Muscle of arm (tissue), 14 donors: Measurements from ENCODE around the gene OR2F1. TPM values are rescaled to one million over a fixed set of nuclear protein-coding genes. Genes with fewer than 3 reads are reported as not detected.

Experiments used
- DNase-seq: peaks from one replicate; pipeline ENCODE4 v3.0.0-alpha.2; 2013
- long read RNA-seq, 11 donors: transcript quantifications; one replicate each; lab custom pipeline, GENCODE V29; 2026
- polyA plus RNA-seq, 12 donors: library from polyadenylated mRNA; unstranded; fragments of 120-200 nt; gene quantifications; one replicate each; pipeline ENCODE4 v1.2.1, GENCODE V29; 2013; ENCODE audit not compliant: insufficient read length in 12 of 12

OR2F1 gene
- under 1 TPM in 4 of 12 donors, not detected in 8; 0.04 to 0.32 (median 0.05) TPM for polyA plus RNA-seq
- long read RNA-seq, donor 1: 0 reads
- long read RNA-seq, donor 2: 0 reads
- long read RNA-seq, donor 3: 0 reads
- long read RNA-seq, donor 4: 0 reads
- long read RNA-seq, donor 5: 0 reads
- long read RNA-seq, donor 6: 0 reads
- long read RNA-seq, donor 7: 0 reads
- long read RNA-seq, donor 8: 0 reads
- long read RNA-seq, donor 9: 0 reads
- long read RNA-seq, donor 10: 0 reads
- long read RNA-seq, donor 11: 0 reads

- no peak for DNase-seq
Observed at GRCh38 chr7:143954544-143954943, at the start of gene OR2F1. Gene OR2F1 (plus strand): TSS chr7:143954844. CDS start chr7:143959971, 5,127 bp downstream.

- no peak for DNase-seq
Observed at GRCh38 chr7:143905509-143905908, 49.1 kb upstream of the OR2F1 start.

- no peak for DNase-seq
Observed at GRCh38 chr7:143906151-143906550, 48.5 kb upstream of the OR2F1 start.

GRCh38 chr7:143906895-143907294 lies 47.7 kb upstream of the OR2F1 start:
- no peak for DNase-seq

GRCh38 chr7:143908120-143908519 lies 46.5 kb upstream of the OR2F1 start:
- peak; percentile 58 for DNase-seq

- DNase-seq: no peak
Observed at GRCh38 chr7:143909863-143910262, 44.8 kb upstream of the OR2F1 start.

- DNase-seq: no peak
Observed at GRCh38 chr7:143910473-143911248, 44.0 kb upstream of the OR2F1 start.

GRCh38 chr7:143913945-143914615 lies 40.6 kb upstream of the OR2F1 start:
- no peak for DNase-seq

- no peak for DNase-seq
Observed at GRCh38 chr7:143914938-143915652, 39.5 kb upstream of the OR2F1 start.

- no peak for DNase-seq
Observed at GRCh38 chr7:143924851-143925250, 29.8 kb upstream of the OR2F1 start.

GRCh38 chr7:143929224-143929920 lies 25.3 kb upstream of the OR2F1 start:
- DNase-seq: no peak

- no peak for DNase-seq
Observed at GRCh38 chr7:143931739-143932138, 22.9 kb upstream of the OR2F1 start.

- peak; percentile 23 for DNase-seq
Observed at GRCh38 chr7:143934526-143935325, 19.9 kb upstream of the OR2F1 start, which contains the start of gene OR2F2. Gene OR2F2 (plus strand): TSS chr7:143935233. CDS start chr7:143935233, 0 bp downstream.

GRCh38 chr7:143936087-143937009 lies 18.3 kb upstream of the OR2F1 start:
- DNase-seq: no peak

- no peak for DNase-seq
Observed at GRCh38 chr7:143938379-143939243, 16.0 kb upstream of the OR2F1 start.

GRCh38 chr7:143945423-143945822 lies 9.2 kb upstream of the OR2F1 start:
- DNase-seq: no peak

GRCh38 chr7:143947111-143947510 lies 7.5 kb upstream of the OR2F1 start:
- DNase-seq: no peak

- no peak for DNase-seq
Observed at GRCh38 chr7:143948733-143949132, 5.9 kb upstream of the OR2F1 start.
